Osteocyte (in vitro differentiated cells): ENCODE measurements around the gene USP49. TPM values are rescaled to one million over a fixed set of nuclear protein-coding genes. Genes with fewer than 3 reads are reported as not detected.

Experiments
- DNase-seq: peaks from one replicate; pipeline ENCODE4 v3.0.0; 2021; ENCODE audit warnings: mixed read lengths; ENCODE audit not compliant: unreplicated experiment; ENCODE audit errors: extremely low spot score
- H3K27ac Mint-ChIP-seq: one replicate; pipeline ENCODE4 v1.8.0; 2021; ENCODE audit warnings: mild to moderate bottlenecking, mixed read lengths; ENCODE audit not compliant: unreplicated experiment
- H3K27me3 Mint-ChIP-seq: one replicate; pipeline ENCODE4 v1.8.0; 2021; ENCODE audit warnings: mixed read lengths; ENCODE audit not compliant: unreplicated experiment
- H3K36me3 Mint-ChIP-seq: one replicate; pipeline ENCODE4 v1.8.0; 2021; ENCODE audit warnings: mixed read lengths; ENCODE audit not compliant: unreplicated experiment
- H3K4me1 Mint-ChIP-seq: one replicate; pipeline ENCODE4 v1.8.0; 2021; ENCODE audit warnings: mixed read lengths; ENCODE audit not compliant: unreplicated experiment
- H3K4me3 Mint-ChIP-seq: one replicate; pipeline ENCODE4 v1.8.0; 2021; ENCODE audit warnings: mild to moderate bottlenecking, moderate library complexity, mixed read lengths; ENCODE audit not compliant: unreplicated experiment
- H3K9me3 Mint-ChIP-seq: one replicate; pipeline ENCODE4 v1.8.0; 2021; ENCODE audit warnings: mixed read lengths; ENCODE audit not compliant: unreplicated experiment
- CTCF ChIP-seq: fragments of 200-600 bp; sonication (generic); IDR thresholded peaks from 2 replicates; pipeline ENCODE4 v1.5.0; 2021; ENCODE audit warnings: antibody characterized with exemption, mild to moderate bottlenecking, moderate library complexity
- total RNA-seq: library from RNA; stranded (reverse); gene quantifications from 2 replicates; pipeline ENCODE4 v1.2.1, GENCODE V29; 2021

USP49 gene
- total RNA-seq, 1 donor from 2014 or later = 5.2 TPM

GRCh38 chr6:41750374-41750773 is 144.8 kb downstream of the USP49 start:
- no peak for DNase-seq
- H3K36me3 Mint-ChIP-seq = no peaks in the 10 kb centered on the region
- H3K27ac Mint-ChIP-seq = no peak overlapping the region
- no peak overlapping the region for H3K4me3 Mint-ChIP-seq
- no peaks in the 10 kb centered on the region for H3K9me3 Mint-ChIP-seq
- no peaks in the 10 kb centered on the region for H3K4me1 Mint-ChIP-seq
- TF ChIP-seq CTCF = no peak
- H3K27me3 Mint-ChIP-seq = peaks cover 25% of the 10 kb centered on the region

GRCh38 chr6:41748542-41748941 is 146.6 kb downstream of the USP49 start:
- Mint-ChIP-seq H3K36me3 (no peaks in the 10 kb centered on the region), H3K27ac (no peak overlapping the region), H3K9me3 (no peaks in the 10 kb centered on the region), H3K27me3 (peaks cover 14% of the 10 kb centered on the region), H3K4me3 (no peak overlapping the region), H3K4me1 (no peaks in the 10 kb centered on the region)
- TF ChIP-seq CTCF = no peak
- no peak for DNase-seq

GRCh38 chr6:41748102-41748477 is 147.1 kb downstream of the USP49 start:
- no peaks in the 10 kb centered on the region for H3K4me1 Mint-ChIP-seq
- peaks cover 10% of the 10 kb centered on the region for H3K27me3 Mint-ChIP-seq
- no peak overlapping the region for H3K4me3 Mint-ChIP-seq

GRCh38 chr6:41747256-41748101 is 147.7 kb downstream of the USP49 start, which contains the start of gene PGC:
TSS of gene PGC (minus strand) at chr6:41747397. CDS start at chr6:41747334, 63 bp downstream.
- DNase-seq = no peak
- H3K4me3 Mint-ChIP-seq = no peak within 1 kb of the TSS
- no peaks in the 10 kb centered on the region for H3K36me3 Mint-ChIP-seq
- TF ChIP-seq CTCF = no peak
- H3K9me3 Mint-ChIP-seq = no peaks in the 10 kb centered on the region
- H3K27me3 Mint-ChIP-seq = peaks cover 8% of the 10 kb centered on the region
- no peaks in the 10 kb centered on the region for H3K4me1 Mint-ChIP-seq
- H3K27ac Mint-ChIP-seq = no peak within 1 kb of the TSS

More at GRCh38 chr6:41748102-41748477, 147.1 kb downstream of the USP49 start:
- Mint-ChIP-seq H3K36me3 (no peaks in the 10 kb centered on the region), H3K27ac (no peak overlapping the region), H3K9me3 (no peaks in the 10 kb centered on the region)
- no peak for TF ChIP-seq CTCF
- DNase-seq = no peak

GRCh38 chr6:41746107-41746506 is 149.1 kb downstream of the USP49 start:
- no peaks in the 10 kb centered on the region for H3K4me1 Mint-ChIP-seq
- H3K9me3 Mint-ChIP-seq = no peaks in the 10 kb centered on the region
- H3K27ac Mint-ChIP-seq = no peak overlapping the region
- no peak overlapping the region for H3K4me3 Mint-ChIP-seq
- no peak for DNase-seq
- H3K36me3 Mint-ChIP-seq = no peaks in the 10 kb centered on the region
- H3K27me3 Mint-ChIP-seq = peaks cover 8% of the 10 kb centered on the region
- no peak for TF ChIP-seq CTCF
